NCI-H2196 treated with DMSO at 0.1 percent for 48 hours (cell line): ENCODE measurements around the gene KCNK1.

Experiments
- DNase-seq: peaks from one replicate; lab custom pipeline; 2025; ENCODE audit not compliant: unreplicated experiment; lab: John Stamatoyannopoulos, UW

Gene KCNK1

DNA sequence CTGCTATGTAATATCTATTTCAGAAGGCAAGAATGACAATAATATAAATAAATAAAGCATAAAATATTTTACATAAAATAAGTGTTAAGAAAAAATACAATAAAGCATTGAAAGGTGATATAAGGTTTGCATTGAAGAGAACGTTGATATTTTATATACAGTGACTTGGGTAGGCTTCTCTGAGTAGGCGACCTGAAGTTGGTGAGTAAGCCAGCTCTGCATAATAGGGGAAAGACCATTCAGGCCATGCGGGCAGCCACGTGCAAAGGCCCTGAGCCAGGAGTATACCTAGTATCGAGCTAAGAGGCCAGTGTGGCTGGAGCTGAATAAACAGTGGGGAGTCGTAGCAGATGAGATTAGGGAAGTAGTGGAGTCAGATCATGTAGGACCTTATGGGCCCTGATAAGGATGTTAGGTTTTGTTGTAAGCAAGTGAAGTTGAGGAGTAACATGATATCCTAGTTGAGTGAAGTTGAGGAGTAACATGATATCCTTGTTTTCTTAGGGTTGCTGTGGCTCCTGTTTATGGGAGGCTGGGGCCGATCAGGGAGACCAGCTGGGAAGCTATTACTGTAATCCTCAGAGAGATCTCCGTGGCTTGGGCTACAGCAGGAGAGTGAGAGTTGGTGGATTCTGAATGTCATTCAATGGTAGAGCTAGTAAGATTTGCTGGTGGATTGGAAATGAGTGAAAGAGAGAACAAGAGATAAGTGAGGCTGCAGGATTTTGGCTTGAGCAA is 22.0 kb downstream of the KCNK1 start:
- DNase-seq: no peak

DNA sequence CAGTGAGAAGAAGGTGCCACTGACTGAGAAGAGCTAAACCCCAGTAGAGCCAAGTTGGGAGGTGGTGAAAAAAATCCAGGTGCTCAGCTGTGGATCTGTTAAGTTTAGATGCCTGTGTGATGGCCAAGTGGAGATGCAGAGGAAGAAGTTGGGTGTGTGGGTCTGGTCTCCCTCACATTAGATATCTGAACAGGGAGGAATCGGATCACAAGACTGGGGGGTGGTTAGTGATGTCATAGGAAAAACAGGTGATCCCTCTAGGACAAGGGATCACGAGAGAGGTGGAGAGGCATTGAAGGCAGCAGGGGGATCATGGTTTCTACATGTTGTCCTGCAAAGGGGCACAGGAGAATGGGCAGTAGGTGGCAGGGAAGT is 22.6 kb downstream of the KCNK1 start:
- no peak for DNase-seq

- no peak for DNase-seq
Observed at GRCh38 chr1:233638513-233638912, 24.6 kb downstream of the KCNK1 start.

DNA sequence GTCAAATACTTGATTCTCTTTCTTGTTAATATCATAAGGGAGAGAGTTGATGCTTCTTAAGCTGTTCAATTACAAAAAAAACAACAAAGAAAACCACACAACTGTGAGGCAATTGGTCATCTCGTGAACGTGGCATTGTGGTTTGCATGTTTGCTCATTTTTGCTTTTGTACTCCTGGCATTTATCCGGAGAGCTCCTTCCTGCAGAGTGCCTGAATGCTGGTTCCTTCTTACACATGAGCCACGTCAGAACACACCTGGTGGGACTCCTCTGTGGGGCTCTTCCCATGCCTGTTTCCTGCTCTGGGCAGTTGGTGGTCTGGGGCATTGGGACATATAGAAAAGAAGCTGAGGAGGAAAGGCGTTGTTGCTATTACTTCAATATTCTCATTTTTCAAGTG is 25.7 kb downstream of the KCNK1 start:
- no peak for DNase-seq

- DNase-seq: no peak
Observed at GRCh38 chr1:233640179-233640578, 26.3 kb downstream of the KCNK1 start.

GRCh38 chr1:233641029-233641428 is 27.1 kb downstream of the KCNK1 start:
- no peak for DNase-seq

DNA sequence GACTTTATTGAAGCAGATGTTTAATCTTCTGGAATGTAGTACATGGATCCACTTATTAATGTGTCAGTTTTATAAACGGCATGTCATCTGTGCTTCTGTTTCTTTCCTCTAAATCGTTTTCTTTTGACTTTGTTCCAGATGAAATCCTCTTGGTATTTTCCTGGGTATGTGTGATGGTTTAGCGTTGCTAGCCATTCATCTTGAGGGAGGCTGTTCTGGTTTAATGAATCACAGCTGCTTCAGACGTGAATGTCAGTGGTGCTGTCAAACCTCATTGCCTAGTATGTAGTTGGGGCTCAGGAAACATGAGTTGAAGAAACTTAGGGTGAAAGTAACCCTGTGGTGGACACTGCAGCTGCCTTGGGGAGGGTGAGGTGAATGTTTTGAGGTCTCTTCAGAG is 33.2 kb downstream of the KCNK1 start:
- DNase-seq: no peak

DNA sequence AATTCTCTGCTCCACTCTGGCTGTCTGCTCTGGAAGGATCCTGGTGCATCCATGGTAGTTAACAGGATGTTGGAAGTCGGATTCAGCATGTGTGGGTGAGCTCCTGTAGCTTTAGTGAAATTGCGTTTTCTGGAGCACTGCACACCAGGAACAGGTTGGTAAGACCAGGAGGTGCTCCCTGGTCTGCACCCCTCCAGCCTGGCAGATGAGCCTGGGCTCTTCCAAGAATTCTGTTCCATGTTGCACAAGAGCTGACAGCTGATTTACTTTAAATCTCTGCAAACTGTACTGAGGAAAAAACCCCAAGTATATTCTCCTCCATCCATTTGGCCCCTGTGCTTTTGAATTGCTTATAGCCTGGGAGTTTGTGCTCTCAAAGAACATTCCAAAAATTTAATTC is 33.7 kb downstream of the KCNK1 start:
- DNase-seq: no peak

DNA sequence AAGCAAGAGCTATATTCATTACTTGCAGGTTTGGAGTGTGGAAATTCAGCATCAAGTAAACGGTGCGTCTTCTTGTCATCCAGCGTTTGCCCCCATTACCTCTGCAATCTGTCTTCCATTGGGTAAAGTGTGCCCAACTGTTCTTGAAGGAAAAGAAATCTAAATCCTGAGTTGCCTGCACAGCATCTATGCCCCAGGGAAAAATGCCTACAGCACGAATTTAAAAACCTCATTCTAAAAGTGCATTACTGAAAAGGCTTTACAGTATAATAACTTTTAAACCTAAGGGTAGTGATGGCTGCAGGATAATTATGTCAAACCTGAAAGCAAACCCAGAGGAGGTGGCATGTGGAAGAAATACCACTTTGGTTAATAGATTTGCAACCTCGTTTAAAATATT is 37.2 kb downstream of the KCNK1 start:
- no peak for DNase-seq

DNA sequence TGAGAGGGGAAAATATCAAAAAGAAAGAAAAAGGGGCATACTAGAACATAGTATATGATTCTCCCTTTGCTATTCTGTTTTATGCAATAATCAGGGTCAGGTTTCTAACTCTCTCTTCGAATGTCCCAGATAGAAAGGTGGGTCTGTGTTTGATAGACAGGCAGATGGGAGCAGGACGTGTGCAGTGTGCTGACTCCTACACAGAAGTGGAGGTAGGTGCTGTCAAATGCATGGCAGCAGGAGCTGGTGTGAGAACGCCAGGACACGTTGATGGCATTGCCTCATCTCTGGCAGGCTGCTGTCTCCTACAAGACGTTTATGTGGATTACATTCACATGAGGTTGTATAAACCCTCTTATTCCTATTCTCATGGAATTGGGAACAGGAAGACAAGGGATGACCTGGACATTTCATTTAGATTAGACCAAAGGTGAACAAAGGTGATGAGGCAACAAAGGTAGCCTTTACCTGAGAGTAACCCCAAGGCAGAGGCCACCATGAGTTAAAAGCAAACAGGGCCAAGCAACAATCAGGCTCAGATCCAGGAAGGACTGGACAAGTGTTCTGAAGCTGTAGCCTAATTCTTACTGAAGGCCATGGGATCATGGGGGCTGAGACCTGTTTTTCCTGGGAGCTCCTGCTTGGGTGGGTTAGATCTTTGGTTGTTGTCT is 37.8 kb downstream of the KCNK1 start:
- DNase-seq: no peak

GRCh38 chr1:233652526-233652925 is 38.6 kb downstream of the KCNK1 start:
- no peak for DNase-seq

- DNase-seq: no peak
Observed at GRCh38 chr1:233654658-233655280, 40.9 kb downstream of the KCNK1 start.

- DNase-seq: no peak
Observed at GRCh38 chr1:233655301-233655740, 41.4 kb downstream of the KCNK1 start.

GRCh38 chr1:233656032-233656635 is 42.2 kb downstream of the KCNK1 start:
- no peak for DNase-seq

DNA sequence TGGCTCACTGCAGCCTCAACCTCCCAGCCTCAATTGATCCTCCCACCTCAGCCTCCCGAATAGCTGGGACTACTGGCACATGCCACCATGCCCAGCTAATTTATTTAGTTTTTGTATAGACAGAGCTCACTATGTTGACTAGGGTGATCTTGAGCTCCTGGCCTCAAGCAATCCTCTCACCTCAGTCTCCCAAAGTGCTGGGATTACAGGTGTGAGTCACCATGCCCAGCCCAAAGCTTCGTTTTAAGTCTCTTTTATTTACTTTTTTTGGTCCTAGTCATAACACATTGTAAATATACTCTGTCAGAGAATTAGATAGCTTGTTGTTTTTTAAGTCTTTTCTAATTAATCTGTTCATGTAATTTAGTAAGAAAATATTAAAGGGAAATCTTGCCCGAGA is 42.8 kb downstream of the KCNK1 start:
- no peak for DNase-seq

DNA sequence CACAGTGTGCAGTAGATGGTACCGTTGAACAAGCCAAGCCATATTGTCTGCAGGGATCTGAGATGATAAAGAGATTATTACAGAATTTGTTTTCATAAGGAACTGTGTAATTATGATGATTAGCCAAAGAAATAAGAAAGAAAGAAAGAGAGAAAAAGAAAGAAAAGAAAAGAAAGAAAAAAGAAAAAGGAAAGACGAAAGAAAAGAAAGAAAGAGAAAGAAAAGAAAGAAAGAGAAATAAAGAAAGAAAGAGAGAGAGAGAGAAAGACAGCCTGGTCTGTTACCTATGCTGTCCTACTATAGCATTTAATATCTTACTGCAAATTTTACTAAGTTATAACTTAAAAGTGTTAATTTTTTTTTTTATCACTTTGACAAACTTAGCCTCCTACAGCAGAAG is 43.6 kb downstream of the KCNK1 start:
- no peak for DNase-seq

DNA sequence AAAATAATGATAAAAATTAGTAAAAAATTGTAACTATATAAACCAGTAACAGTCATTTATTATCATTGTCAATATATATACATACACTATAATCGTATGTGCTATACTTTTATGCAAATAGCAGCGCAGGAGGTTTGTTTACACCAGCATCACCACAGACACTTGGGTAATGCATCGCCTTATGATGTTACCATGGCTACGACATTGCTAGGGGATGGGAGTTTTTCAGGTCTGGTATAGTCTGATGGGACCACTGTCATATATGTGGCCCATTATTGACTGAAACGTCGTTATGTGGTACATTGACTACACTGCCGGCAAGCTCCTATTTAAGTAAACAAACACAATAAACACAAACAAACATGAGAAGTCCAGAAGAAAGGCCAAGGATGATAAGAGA is 45.6 kb downstream of the KCNK1 start:
- DNase-seq: no peak

DNA sequence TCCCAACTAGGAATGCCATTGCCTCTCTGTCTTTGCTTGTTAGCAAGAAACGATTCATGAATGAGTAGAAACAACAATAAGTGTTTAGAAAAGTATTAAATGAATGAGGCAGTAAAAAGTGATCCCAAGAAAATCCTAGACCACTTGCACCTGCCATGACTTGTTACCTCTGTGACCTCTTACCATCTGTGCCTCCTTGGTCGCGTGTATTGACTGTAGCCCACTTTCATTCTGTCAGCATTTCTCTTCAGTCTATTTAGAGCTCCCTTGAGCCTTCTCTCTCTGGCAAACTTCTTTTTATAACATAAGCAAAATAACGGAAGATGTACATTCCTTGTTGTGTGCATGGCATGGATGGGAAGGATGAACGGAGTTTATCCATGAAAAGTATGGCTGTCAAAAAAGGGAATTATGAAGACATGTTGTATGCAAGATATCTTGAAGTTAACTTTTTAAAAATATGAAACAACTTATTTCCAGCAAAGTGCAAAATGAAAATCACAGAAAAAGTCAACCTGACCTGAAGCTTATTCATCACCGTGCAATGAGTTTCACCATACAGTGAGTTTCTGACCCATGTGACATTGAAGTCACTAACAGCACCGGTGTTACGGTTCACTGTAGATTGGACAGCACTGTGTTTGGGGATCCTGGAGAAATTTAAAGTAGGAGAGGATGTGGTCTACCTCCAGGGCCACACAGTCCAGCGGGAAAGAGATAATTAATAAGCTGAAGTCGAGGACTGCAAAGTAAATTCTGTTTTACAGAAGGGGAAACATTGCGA is 47.7 kb downstream of the KCNK1 start:
- DNase-seq: no peak

- no peak for DNase-seq
Observed at GRCh38 chr1:233662575-233663304, 48.8 kb downstream of the KCNK1 start.

DNA sequence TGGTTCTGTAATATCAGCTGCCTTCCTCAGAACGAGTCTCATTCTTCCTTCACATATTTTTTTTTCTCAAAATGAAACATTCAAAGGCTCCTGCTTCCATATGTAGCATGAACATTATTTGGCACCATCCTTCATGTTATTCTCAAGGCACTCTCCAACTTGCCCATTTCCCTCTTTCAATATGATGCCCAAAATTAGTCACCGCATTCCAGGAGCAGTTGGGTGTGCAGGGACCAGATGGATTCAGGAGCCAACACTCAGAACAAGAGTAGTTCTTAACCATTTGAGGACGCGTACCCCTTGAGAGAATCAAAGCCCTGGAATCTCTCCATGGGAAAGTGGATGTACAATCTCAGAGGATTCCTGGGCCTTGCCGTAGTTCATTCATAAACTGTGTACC is 50.3 kb downstream of the KCNK1 start:
- no peak for DNase-seq
